Endothelial cell of hepatic sinusoid (primary cell): ENCODE data around the gene TAX1BP1.

Experiments
- in situ Hi-C: cut with HindIII; loops from 2 replicates; pipeline ENCODE4 v1.10.0; 2017; ENCODE audit warnings: low sequenced_read_pairs

The TAX1BP1 gene

GRCh38 chr7:27873981-27874957 lies 134.3 kb downstream of the TAX1BP1 start:
- in situ Hi-C loops = no loop called here

- in situ Hi-C loops = no loop called here
Observed at GRCh38 chr7:27875061-27875460, 135.1 kb downstream of the TAX1BP1 start.

- in situ Hi-C loops = no loop called here
Observed at GRCh38 chr7:27875832-27876231, 135.9 kb downstream of the TAX1BP1 start.

GRCh38 chr7:27876756-27877155 lies 136.8 kb downstream of the TAX1BP1 start:
- in situ Hi-C loops = no loop called here
